SW480 (cell line): ENCODE measurements around the gene TOP1.

ENCODE experiments used
- DNase-seq: peaks from one replicate; pipeline ENCODE4 v3.0.0-alpha.2; 2016; ENCODE audit warnings: low spot score

The TOP1 gene

GRCh38 chr20:41038149-41038877 is 9.7 kb downstream of the TOP1 start:
- DNase-seq, result no peak

GRCh38 chr20:41038878-41039404 is 10.3 kb downstream of the TOP1 start:
- DNase-seq, result no peak

GRCh38 chr20:41040855-41041254 is 12.2 kb downstream of the TOP1 start:
- no peak for DNase-seq

GRCh38 chr20:41041693-41042092 is 13.1 kb downstream of the TOP1 start:
- DNase-seq, result no peak

- DNase-seq, result no peak
Measured at GRCh38 chr20:41044409-41045062, 15.9 kb downstream of the TOP1 start.

GRCh38 chr20:41045671-41046070 is 17.0 kb downstream of the TOP1 start:
- DNase-seq, result no peak

GRCh38 chr20:41046716-41047115 is 18.1 kb downstream of the TOP1 start:
- DNase-seq, result no peak

GRCh38 chr20:41047279-41047974 is 18.8 kb downstream of the TOP1 start:
- DNase-seq, result no peak

GRCh38 chr20:41047975-41048305 is 19.3 kb downstream of the TOP1 start:
- peak; percentile 41 for DNase-seq

GRCh38 chr20:41048461-41049301 is 20.1 kb downstream of the TOP1 start:
- peak; percentile 46 for DNase-seq

- DNase-seq, result no peak
Measured at GRCh38 chr20:41049451-41049850, 20.8 kb downstream of the TOP1 start.

- DNase-seq, result no peak
Measured at GRCh38 chr20:41050361-41051008, 21.9 kb downstream of the TOP1 start.

GRCh38 chr20:41051009-41051825 is 22.6 kb downstream of the TOP1 start:
- no peak for DNase-seq

GRCh38 chr20:41052742-41053419 is 24.3 kb downstream of the TOP1 start:
- DNase-seq, result no peak

GRCh38 chr20:41054070-41054846 is 25.6 kb downstream of the TOP1 start:
- DNase-seq, result no peak

- no peak for DNase-seq
Measured at GRCh38 chr20:41054847-41055230, 26.2 kb downstream of the TOP1 start.

- no peak for DNase-seq
Measured at GRCh38 chr20:41055679-41056078, 27.1 kb downstream of the TOP1 start.

- peak; percentile 69 for DNase-seq
Measured at GRCh38 chr20:41057999-41058673, 29.5 kb downstream of the TOP1 start.
